GM13976 (cell line): ENCODE data around the gene ISG15.

ENCODE experiments used
- DNase-seq: peaks from one replicate; pipeline ENCODE4 v3.0.0; 2012; ENCODE audit warnings: low spot score
- in situ Hi-C: fragments of 300-500 bp; cut with MboI; formaldehyde crosslinking; loops from one replicate; pipeline ENCODE4 v1.12.0; 2022; ENCODE audit warnings: low sequenced_read_pairs, mixed read lengths, inconsistent platforms; ENCODE audit not compliant: unreplicated experiment
- TF ChIP-seq, protein P1 (sequence below): IDR thresholded peaks from 2 replicates; pipeline ENCODE4 v1.5.1; 2012; ENCODE audit warnings: borderline replicate concordance, mild to moderate bottlenecking; ENCODE audit not compliant: insufficient read depth; ENCODE audit errors: extremely low read depth, missing control alignments, control extremely low read depth

ISG15 gene

DNA sequence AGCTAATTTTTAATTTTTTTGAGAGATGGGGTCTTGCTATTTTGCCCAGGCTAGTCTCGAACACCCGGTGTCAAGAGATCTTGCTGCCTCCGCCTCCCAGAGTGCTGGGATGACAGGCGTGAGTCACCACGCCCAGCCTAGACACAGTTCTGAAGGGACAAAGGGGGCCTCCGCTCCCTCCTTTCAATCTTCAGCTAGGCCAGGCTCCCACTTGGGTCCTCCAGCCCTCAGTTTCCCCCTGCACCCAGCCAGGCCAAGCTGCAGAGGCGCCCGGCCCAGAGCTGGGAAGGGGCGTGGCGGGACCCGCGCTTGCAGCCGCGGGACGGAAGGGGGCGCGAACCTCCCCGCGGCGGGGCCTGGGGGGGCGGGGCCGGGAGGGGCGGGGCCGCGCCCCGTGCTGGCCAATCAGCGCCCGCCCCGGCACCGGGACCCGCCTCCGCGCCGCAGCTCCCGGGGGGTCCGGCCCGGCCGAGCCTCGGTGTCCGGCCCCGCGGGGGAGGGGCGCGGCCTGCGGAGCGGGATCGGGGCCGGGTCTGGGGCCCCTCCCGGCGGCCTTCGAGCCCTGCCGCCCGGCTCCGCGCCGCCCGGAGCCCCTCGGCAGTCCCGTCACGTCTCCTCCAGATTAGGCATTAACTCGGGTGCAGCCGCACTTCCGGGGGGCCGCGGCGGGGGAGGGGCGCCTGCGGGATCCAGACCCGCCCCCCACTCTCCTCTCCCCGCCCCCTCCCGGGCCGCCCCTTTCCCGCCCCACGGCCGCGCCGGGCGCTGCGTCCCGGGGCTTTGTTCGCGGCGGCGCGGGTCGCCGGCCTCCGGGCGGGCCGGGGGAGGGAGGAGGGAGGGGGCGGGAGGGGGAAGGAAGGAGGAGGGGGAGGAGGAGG is 6.1 kb downstream of the ISG15 start:
- in situ Hi-C loops = no loop called here
- DNase-seq = peak; percentile 95
- TF ChIP-seq, protein P1, sequence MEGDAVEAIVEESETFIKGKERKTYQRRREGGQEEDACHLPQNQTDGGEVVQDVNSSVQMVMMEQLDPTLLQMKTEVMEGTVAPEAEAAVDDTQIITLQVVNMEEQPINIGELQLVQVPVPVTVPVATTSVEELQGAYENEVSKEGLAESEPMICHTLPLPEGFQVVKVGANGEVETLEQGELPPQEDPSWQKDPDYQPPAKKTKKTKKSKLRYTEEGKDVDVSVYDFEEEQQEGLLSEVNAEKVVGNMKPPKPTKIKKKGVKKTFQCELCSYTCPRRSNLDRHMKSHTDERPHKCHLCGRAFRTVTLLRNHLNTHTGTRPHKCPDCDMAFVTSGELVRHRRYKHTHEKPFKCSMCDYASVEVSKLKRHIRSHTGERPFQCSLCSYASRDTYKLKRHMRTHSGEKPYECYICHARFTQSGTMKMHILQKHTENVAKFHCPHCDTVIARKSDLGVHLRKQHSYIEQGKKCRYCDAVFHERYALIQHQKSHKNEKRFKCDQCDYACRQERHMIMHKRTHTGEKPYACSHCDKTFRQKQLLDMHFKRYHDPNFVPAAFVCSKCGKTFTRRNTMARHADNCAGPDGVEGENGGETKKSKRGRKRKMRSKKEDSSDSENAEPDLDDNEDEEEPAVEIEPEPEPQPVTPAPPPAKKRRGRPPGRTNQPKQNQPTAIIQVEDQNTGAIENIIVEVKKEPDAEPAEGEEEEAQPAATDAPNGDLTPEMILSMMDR = peak; percentile 65

DNA sequence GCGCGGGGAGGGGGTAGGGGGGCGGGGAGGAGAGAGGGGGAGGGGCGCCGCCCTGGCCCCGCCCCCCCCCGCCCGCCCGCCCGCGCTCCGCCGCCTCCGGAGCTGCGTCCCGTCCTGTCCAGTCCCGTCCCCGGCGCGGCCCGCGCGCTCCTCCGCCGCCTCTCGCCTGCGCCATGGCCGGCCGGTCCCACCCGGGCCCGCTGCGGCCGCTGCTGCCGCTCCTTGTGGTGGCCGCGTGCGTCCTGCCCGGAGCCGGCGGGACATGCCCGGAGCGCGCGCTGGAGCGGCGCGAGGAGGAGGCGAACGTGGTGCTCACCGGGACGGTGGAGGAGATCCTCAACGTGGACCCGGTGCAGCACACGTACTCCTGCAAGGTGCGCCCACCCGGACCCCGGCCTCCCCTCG is 6.7 kb downstream of the ISG15 start, which contains the start of gene AGRN:
AGRN (plus strand) TSS at position 121 of the 405 bp plus-strand sequence; CDS start at position 174, 53 bp downstream.
- in situ Hi-C loops = no loop called here
- TF ChIP-seq, protein P1 = no peak
- DNase-seq = peak; percentile 79

DNA sequence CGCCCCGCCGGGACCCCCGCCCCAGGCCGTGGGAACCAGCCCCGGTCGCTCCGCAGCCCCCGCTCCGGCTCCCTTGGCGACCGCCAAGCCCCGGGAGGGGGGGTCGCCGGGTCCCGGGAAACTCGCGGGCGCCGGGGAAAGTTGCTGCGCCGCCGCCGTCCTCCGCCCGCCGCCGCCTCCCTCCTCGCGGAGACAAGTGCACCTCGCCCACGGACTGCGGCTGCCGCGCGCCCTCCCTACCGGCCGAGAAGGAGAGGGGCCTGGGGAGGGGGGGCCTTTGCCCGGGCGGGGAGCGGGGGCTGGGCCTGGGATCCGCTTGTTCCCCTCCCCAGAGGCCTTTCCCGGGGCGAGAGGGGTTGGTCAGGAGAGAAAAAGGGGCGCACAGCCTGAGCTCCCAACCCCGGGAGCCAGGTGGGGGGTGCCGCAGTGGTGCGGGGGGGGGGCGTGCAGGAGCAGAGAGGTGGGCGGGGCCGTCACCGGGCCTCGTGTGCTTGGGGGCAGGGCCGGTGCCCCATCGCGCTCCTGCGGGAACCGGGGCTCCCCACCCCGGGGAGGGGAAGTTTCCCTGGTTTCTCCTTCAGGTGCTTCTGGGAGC is 7.2 kb downstream of the ISG15 start:
- peak; percentile 65 for DNase-seq
- in situ Hi-C loops = no loop called here
- TF ChIP-seq, protein P1 = no peak

DNA sequence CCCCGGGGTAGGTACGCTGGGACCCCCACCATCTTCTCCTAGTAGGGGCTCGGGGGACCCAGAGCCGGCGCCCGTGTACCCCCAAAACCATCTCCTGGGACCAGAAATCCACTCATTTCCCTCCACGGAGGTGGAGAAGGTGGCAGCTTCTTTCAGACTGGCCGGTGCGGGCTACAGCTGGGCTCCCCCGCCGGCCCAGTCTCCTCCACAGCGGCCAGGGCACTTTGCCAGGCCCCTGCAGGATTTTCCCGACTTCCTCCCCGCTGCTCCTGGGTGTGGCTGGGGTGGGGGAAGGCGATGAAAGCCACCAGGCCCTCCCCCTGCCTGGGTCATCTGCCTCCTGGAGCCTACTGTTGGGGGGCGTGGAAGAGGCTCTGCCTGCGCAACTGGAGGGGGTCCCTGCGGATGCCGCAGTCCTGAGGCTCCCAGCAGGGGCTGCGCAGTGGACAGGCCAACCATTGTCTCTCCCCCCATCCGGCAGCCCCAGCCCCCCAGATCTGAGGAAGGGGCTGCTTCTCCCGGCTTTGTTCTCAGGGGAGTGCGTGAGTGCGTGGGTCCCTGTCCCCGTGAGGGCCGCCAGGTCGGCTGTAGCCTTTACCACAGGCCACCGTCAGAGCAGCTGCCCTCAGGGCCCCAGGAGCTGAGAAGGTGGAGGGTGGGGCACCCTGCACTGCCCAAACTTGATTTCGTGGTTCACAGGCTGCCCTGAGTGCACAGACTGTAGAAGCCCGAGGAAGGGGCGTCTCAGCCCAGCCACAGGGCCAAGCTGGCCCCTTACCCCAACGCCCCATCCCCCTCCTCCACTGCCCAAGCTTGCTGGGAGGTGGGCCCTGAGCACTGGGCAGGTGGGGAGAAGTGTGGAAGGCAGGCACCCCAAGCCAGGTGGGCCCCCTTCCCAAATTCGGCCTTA is 8.0 kb downstream of the ISG15 start:
- no peak for DNase-seq
- TF ChIP-seq, protein P1 = no peak
- in situ Hi-C loops = no loop called here

DNA sequence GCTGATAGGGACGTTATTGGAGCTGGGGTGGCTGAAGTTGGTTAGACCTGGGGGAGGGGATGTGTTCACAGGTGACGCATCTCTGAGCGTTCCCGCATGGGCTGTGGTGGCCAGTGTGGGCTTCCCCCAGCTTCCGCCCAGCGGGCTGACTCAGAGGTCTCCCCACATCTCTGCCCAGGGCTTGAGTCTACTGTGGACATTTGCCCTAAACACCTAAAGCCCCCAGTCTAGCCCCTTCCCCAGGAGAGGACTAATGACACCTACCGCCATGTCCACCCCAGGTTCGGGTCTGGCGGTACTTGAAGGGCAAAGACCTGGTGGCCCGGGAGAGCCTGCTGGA is 8.6 kb downstream of the ISG15 start:
- no peak for DNase-seq
- in situ Hi-C loops = no loop called here
- TF ChIP-seq, protein P1 = no peak
